ENCODE results near the gene SIM2.

DNA sequence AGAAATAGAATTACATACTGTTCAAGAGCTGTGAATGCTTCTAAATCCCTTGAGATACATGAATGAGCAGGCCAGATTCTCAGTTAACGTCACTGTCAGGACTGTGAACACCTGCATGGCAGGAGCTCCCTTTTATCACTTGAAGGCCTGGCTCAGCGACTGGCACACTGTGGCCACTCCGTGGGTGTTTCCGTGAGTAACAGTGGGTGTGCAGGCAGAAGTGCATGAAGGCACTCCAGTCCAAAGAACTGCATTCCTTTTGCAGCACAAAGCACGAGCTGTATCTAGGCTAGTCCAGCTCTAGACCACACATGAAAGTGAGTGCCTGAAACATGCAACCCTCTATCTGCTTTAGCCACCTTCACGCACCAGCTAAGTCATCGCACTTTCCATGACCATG lies 9.6 kb upstream of the SIM2 start:
- TF ChIP-seq POLR2A (IDR thresholded peaks at IDR 0.05; ENCODE audit: low read length) (no peak), GATA1 (IDR thresholded peaks at IDR 0.05; ENCODE audit: low read depth, low read length) (no peak)

Measured in erythroblast (primary cell).